ENCODE results near the gene MPHOSPH9. TPM values are rescaled to one million over a fixed set of nuclear protein-coding genes. Genes with fewer than 3 reads are reported as not detected.
"Not testable (repeated sequence)": the region's sequence is repeated elsewhere in the genome, so short reads cannot be mapped to it uniquely, and the experiment has no call there.

The MPHOSPH9 gene
- total RNA-seq, 1 experiment from 2014 or later: 52.7 TPM

DNA sequence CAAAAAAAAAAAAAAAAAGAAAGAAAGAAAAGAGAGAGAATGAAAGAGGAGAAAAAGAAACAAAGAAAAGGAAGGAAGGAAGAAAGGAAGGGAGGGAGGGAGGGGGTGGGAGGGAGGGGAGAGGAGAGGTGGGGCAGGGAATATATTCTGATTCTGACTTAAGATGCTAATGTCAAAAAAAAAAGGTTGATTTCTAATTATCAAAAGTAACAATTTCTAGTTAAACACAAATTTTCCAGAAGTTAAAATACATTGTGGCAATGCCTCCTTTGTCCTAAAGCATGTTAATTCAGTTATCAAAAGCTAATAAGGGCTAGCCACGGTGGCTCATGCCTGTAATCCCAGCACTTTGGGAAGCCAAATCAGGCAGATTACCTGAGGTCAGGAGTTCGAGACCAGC, 7.5 kb downstream of the MPHOSPH9 start:
- no peak for DNase-seq (ENCODE audit: low read depth)

DNA sequence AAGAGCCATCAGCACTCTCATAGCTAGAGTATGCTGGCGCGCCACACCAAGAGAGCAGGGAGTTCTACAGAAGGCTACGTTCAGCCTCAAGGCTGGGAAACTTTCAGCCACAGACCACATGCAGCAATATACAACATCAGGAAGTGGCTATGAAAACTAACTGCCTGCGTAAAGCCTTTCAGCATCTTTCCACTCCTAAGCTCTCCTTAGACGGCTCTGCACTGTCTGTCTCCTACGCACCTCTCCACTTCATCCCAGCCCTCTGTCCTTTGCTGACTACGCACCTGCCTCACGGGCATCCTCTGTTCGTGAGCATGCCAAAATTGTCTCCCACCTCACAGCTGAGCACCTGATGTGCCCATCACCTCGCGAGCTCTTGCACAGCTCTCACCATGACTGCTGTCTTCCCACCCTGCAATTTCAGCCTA, 9.7 kb downstream of the MPHOSPH9 start:
- no peak for DNase-seq (ENCODE audit: low read depth)

DNA sequence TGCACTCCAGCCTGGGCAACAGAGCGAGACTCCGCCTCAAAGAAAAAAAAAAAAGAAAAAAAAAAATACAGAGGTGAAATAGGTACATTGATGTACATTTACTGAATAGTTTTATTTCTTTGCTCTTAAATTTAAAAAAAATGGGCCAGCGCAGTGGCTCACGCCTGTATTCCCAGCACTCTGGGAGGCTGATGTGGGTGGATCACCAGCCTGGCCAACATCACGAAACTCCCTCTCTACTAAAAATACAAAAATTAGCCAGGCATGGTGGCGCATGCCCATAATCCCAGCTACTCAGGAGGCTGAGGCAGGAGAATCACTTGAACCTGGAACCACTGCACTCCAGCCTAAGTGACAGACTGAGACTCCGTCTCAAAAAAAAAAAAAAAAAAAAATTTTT, 25.1 kb downstream of the MPHOSPH9 start:
- not testable (repeated sequence) for DNase-seq (ENCODE audit: low read depth)

DNA sequence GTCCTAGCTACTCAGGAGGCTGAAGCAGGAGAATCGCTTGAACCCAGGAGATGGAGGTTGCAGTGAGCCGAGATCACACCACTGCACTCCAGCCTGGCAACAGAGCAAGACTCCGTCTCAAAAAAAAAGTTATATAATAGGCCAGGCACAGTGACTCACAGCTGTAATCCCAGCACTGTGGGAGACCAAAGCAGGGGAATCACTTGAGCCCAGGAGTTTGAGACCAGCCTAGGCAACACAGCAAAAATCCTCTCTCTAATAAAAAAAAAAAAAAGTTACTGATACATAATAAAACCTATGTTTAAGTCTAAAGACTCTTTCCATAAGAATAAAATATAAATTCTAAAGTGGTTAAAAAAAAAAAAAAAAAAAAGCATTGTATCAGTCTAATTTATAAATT, 26.1 kb downstream of the MPHOSPH9 start:
- peak; percentile 23 for DNase-seq (ENCODE audit: low read depth)

DNA sequence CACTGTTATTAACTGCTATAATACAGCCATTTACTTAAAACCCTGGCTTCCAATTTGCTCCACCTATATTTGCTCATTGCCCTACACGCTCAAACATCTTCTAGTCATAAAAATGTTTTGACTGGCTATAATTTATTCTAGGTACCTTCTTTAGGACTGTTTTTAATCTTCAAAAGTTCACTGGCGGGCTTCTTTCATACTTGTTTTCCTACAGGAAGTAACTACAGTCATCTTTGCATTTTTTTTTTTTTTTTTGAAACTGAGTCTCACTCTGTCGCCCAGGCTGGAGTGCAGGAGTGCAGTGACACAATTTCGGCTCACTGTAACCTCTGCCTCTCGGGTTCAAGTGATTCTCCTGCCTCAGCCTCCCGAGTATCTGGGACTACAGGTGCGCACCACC, 32.5 kb downstream of the MPHOSPH9 start:
- no peak for DNase-seq (ENCODE audit: low read depth)

DNA sequence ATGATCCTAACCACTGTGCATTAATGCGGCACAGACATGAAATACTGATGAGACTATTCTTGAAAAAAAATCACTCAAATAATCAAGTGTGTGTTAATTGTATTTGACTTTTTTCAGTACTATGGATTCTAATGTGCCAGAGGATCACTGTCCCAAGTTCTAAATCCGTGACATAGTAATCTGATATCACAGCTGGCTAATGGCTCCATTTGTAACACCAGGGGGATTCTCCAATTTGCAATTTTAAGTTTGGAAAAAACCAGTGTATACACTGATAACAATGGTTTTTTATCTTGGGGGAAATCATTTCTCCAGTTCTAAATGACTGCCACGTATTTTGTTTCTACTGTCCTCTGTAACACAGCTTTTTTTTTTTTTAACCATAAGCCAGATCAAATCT, 33.0 kb downstream of the MPHOSPH9 start:
- no peak for DNase-seq (ENCODE audit: low read depth)

DNA sequence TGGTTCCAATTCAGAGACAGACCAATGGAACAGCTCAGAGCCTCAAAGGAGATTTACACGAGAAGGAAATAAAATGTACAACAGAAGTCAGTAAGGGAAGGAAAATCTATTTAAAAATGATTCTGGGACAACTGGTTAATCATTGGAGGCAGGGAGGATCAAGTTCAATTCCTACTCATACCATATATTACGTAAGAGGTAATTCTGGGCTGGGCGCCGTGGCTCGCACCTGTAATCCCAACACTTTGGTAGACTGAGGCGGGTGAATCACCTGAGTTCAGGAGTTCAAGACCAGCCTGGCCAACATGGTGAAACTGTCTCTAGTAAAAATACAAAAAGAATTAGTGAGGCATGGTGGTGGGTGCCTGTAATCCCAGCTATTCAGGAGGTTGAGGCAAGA, 45.3 kb downstream of the MPHOSPH9 start:
- no peak for DNase-seq (ENCODE audit: low read depth)

DNA sequence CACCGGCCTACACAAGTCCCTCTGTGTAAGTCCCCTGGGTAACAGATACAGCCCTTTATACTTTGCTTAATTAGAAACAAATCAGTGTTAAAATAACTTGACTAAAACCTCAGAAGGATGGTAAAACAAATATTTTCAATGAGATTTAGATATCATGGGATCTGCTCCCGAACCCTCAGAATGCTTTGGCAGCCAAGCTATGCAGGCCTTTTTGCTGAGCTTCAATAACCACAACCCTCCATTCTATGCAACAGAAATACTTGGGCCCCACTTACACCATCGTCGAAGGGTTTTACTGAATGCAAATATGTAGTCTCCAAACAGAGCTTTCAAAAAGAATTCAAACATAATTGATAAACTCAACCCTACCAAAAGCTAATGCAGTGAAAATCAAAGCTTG, 52.8 kb downstream of the MPHOSPH9 start:
- no peak for DNase-seq (ENCODE audit: low read depth)

DNA sequence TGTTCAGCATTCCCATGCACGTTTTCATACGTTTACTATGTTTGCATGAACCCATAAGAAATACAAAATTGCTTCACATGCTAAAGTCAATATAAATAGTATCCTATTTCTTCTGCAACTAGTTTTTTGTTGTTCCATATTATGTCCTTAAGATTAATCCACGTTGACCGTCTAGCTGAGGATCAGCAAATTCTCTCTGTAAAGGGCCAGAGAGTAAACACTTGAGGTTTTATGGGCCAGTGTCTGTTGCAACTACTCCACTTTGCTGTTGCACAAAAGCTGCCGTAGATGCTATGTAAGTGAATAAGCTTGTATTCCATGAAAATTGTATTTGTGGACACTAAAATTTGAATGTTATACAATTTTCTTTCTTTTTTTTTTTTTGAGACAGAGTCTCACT, 61.0 kb downstream of the MPHOSPH9 start:
- DNase-seq (ENCODE audit: low read depth): no peak

DNA sequence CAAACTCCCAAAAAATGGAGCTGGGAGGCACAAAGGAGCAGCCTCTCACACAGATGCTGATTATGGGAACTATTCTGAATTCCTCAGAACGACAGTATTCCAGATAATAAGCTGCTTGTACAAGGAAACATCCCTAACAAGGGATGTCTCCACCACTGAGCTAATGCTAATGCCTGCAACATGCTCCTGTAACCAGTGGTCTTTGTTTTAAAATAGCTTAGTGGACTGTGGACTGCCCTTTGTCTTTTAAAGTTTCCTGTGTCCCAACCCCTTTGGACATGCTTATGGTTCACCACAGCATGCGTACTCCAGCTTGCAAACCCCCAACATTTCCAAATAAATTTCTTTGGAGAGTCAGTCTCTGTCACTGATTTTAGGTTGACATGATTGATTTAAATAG, 65.6 kb downstream of the MPHOSPH9 start:
- no peak for DNase-seq (ENCODE audit: low read depth)

DNA sequence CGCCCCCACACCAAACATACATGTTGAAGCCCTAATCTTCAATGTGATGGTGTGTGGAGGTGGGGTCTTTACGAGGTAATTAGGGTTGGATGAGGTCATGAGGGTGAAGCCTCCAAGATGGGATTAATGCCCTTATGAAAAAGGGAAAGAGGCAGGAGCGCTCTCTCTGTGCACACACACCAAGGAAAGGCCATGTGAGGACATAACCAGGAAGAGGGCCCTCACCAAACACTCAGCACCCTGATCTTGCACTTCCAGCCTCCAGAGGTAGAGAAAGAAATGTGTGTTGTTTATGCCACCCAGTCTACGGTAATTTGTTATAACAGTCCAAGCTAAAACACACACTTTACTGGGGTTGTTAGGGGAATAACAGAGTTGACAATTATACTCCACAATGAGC, 67.4 kb downstream of the MPHOSPH9 start:
- DNase-seq (ENCODE audit: low read depth): no peak

DNA sequence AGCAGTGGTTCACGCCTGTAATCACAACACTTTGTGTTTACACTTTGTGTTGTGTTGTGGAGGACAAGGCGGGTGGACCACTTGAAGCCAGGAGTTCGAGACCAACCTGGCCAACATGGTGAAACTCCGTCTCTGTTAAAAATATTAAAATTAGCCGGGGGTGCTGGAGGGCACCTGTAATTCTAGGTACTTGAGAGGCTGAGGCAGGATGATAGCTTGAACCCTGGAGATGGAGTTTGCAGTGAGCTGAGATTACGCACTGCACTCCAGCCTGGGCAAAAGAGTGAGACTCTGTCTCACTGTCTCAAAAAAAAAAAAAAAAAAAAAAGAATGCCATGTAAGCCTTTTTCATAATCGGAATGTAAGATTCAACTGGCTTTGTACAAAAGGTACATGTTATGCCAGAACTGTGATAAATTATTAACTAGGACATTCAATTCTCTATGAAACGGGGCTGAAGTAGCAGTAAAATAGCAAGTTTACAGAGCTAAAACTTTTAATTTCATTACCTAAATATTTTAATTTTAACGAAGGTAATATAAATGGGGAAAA, 68.2 kb downstream of the MPHOSPH9 start:
- DNase-seq (ENCODE audit: low read depth): no peak

DNA sequence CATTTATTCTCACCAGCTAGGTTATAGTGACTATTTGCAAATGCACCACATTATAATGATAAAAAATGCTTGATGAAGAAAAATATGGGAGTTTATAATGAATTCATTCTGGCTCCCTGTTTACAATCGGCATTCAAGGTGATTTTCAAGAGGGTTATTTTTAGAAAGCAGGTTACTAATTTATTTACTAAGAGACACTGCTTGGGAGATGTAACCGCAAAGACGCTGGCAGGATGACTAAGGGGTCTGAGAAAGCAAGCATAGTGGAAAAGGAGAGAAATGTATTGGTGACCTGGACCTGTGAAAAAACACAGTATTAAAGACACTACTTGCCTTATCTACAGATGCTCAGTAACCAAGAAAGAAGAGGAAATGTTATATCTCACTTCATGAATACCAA, 68.7 kb downstream of the MPHOSPH9 start:
- DNase-seq (ENCODE audit: low read depth): no peak

DNA sequence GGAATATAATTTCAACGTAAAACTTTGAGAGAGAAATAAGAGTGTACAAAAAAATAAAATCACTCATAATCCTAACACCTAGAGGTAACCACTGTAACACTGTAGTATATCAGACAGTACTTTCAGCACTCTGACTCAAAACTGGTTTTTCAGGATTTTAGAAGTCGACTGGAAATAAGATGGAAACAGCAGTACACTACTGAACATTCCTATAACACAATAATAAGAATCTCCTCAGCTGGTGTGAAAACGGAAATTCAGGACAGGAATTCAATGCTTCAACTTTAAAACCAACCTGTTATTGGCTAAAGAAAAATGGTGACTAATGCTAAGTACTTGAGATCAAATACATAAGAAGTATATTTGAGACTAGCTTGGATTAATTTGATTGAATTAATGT, 69.7 kb downstream of the MPHOSPH9 start:
- DNase-seq (ENCODE audit: low read depth): no peak

DNA sequence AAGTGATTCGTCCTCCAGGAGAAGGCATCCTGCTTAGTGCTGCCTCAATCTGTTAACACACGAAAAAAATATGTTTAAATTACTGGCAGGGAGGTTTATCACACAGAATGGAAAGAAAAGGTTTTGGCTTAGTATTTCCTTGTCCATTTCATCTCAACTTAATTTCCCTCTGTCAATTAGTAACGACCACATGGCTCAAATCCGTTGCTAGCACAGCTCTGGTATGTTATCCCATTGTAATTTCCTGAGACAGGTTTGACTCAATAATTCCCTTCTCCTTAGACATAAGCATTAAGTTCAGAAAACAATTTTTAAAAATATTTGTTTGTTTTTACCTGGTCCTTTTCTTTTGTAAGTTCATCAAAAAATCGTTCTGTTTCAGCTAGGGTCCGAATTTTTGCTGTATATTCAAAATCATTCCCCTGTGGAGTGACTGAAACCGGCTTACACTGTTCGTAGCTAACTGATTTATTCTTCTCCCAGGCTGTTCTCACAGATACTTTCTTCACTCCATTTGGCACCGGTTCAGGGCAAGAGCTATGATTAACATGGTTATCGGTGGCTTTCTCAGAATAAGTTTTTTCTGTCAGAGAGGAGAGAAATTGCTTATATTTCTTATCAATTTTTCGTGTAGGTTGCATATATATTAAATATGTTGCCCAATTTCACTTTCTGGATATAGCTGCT, 72.0 kb downstream of the MPHOSPH9 start:
- DNase-seq (ENCODE audit: low read depth): no peak

DNA sequence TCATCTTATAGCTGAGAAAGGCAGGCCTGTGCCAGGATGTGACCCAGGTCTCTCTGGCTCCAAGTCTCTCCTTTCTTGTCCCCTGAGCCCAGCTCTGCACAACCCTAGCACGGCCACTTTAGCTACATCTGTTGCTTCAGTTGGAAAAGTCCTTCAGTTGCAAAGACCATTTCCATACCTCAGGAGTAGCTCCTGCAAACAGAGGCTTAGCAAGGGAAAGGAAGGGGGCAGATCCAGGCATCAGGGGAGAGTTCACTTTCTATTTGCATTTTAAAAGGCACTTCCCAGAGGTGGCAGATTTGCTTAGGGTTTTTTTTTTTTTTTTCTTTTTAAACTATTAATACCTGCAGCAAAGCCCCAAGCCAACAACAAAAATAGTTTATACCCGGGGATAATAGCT, 79.0 kb downstream of the MPHOSPH9 start:
- DNase-seq (ENCODE audit: low read depth): no peak

DNA sequence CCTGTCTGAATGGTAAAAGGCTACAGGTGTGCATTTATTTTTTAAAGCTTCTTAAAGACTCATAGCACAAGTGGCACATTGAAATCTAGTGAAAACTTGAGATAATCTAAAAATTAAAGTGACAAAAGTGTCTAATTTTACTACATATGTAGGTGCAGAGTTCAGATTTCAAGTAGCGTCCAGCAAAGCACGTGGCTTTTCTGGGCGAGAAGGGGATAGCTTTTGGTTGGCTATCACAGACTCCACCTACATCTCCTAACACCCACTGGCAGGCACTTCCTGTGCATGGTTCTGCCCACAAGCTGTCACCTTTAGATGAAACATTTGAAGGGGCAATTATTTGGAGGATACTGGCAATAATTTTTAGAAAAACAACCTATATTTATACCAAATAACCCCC, 80.1 kb downstream of the MPHOSPH9 start:
- no peak for DNase-seq (ENCODE audit: low read depth)

DNA sequence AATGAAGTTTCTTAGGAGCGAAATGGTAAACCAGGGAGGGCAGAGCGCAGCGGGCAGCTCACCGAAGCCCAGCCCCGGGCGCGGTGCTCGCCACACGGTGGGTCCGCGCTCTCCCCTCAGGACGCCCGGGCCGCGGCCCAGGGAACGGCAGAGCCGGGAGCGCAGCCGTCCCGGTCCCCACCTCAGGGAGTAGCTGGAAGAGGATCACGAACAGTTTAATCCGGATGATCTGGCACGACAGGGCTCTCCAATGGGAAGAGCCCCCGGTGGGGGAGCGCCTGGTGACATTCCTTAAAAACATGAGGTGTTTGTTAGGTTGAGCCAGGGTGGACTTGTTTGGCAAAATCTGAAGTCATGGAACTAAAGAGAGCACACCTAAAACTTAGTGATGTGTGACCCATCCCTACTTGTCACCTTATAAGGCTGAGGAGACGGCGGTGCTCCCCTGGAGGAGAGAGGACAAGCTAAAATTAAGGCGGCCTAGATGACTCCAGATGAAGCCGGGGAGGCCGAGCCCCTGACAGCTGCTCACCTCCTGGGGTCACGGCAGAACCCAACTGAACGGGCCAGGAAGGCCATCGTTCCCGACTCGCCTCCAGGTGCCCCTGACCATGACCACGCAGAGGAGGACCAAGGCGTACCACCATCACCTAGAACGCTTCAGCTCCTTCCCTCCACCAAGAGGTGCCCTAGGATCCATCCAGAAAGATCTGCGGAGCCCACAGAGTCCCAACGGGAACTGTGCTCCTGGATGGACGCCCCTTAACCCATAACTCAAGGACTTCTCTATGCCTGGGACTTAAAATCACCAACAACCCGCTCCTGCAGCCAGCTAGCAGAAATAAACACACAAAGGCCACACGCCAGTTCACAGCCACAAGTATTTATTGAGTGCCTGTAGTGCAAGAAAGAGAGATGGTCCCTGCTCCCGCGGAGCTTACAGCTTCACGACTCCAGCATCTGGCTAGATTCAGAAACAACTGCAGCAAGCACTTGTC, 81.2 kb downstream of the MPHOSPH9 start:
- peak; percentile 43 for DNase-seq (ENCODE audit: low read depth)

DNA sequence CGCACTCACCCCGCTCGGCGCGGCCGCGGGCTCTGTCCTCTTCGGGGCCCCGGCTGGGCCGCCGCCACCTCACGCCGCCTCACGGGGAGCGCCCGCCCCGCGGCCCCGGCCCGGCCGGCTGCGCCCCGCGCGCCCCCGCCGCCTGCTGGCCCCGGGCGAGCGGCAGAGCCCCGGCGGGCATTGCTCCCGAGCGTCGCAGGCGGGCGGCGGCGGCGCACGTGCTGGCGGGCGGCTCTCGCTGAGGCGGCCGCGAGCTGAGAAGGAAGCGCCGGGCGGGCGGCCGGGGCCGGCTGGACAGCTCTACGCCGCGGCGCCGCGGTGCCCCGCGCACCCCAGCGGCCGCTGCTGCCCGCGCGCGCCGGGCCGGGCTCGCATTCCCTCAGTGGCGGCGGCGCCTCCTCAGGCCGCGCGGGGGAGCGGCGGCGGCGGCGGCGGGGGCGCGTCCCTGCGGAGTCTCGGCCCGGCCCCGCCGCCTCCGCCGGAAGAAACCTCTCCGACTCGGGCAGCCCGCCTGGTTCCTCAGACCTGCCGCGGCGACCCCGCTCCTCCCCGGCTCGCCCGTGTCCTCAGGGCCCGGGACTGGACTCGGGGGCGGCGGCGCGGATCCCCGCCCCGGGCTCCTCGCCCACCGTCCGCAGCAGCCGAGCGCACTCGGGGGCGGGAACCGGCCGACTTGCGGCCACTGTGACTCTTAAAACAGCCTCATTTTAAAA, 82.0 kb downstream of the MPHOSPH9 start, which contains the start of gene PITPNM2:
PITPNM2 (minus strand) TSS at position 347 of the 713 bp plus-strand sequence. CDS start 116,500 bp downstream, outside the sequence.
- DNase-seq (ENCODE audit: low read depth): peak; percentile 62

DNA sequence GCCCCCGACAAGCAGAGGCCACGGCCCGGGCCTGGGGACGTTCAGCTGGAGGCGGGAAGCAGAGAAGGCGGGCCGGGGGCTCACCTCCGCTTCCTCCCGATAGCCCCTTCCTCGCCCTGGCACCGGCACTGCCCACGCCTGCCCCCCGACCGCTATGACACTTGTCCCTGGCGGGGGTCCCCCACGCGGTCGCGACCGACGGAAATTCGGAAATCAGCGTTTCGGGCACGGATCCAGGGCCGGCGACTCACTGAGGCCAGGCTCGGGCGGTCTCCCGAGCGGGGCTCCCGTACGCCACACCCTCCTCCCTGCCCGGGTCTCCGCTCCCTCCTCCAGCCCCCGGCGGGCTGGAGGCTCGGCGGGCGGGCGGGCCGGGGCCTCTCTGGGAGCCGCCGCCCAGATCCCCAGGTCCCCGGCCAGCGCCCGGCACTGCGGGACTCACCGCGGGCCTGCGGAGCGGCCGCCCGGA, 82.6 kb downstream of the MPHOSPH9 start:
- DNase-seq (ENCODE audit: low read depth): no peak

DNA sequence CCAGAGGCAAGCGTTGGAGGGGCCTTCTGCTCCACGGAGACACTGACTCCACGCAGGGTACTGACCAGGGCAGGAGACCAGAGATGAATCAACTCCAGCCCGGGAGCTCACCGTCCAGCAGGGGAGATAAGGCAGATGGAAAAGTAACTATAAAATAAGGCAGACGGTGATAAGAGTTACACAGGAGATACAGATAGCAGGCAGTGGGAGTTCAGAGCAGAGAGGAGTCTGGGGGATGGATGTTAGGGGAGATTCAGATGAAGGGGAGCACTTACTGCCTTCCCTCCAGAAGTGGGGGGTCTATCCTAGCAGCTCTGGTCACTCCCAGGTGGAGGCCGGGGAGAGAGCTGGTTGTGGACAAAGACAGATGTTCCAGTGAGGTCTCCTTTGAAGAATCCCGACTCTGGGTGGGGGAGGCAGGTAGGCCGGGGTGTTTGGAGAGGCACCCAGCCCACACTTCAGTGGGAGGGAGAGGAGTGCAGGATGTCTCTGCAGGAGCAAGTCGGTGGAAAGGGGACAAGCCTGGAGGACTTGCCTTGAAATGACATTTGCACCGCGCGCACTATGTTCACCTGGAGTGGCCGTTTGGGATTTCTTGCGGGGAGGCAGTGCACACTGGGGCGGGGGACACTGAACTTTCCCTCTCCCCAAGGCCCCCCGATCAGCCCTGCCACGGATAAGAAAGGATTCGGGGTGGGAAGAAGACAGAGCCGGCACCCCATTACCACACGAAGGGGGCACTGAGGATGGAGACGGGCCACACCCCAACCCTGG, 83.3 kb downstream of the MPHOSPH9 start:
- no peak for DNase-seq (ENCODE audit: low read depth)
